H9 (cell line): ENCODE data around the gene CTAGE8. TPM values are rescaled to one million over a fixed set of nuclear protein-coding genes. Genes with fewer than 3 reads are reported as not detected.
"Not testable (repeated sequence)": the region's sequence is repeated elsewhere in the genome, so short reads cannot be mapped to it uniquely, and the experiment has no call there.

Experiments used
- DNase-seq: peaks from one replicate; pipeline ENCODE4 v3.0.0-alpha.2; 2017
- H2AFZ ChIP-seq: one replicate; pipeline ENCODE4 v1.6.1; 2013; ENCODE audit warnings: mild to moderate bottlenecking, low read length, control low read depth, moderate library complexity
- H2AK5ac ChIP-seq: 2 replicates; pipeline ENCODE4 v1.6.1; 2013; ENCODE audit warnings: low read length, control low read depth, mixed read lengths; ENCODE audit not compliant: insufficient read length
- H2BK120ac ChIP-seq: one replicate; pipeline ENCODE4 v1.6.1; 2013; ENCODE audit warnings: low read depth, mild to moderate bottlenecking, low read length, control low read depth, inconsistent platforms; ENCODE audit not compliant: poor library complexity, severe bottlenecking
- H2BK12ac ChIP-seq: 2 replicates; pipeline ENCODE4 v1.6.1; 2013; ENCODE audit warnings: low read length, control low read depth, mixed read lengths, low read depth; ENCODE audit not compliant: insufficient read length
- H2BK15ac ChIP-seq: 2 replicates; pipeline ENCODE4 v1.6.1; 2013; ENCODE audit warnings: low read depth, low read length, control low read depth
- H2BK20ac ChIP-seq: one replicate; pipeline ENCODE4 v1.6.1; 2013; ENCODE audit warnings: low read depth, mild to moderate bottlenecking, low read length, control low read depth, inconsistent platforms; ENCODE audit not compliant: poor library complexity, severe bottlenecking
- H2BK5ac ChIP-seq: 2 replicates; pipeline ENCODE4 v1.6.1; 2013; ENCODE audit warnings: low read length, control low read depth, mixed read lengths; ENCODE audit not compliant: insufficient read length
- H3K14ac ChIP-seq: 2 replicates; pipeline ENCODE4 v1.6.1; 2013; ENCODE audit warnings: low read length, control low read depth; ENCODE audit not compliant: insufficient read depth
- H3K18ac ChIP-seq: 2 replicates; pipeline ENCODE4 v1.6.1; 2013; ENCODE audit warnings: low read depth, mild to moderate bottlenecking, mixed read lengths, low read length, control low read depth; ENCODE audit not compliant: insufficient read length
- H3K23ac ChIP-seq: 2 replicates; pipeline ENCODE4 v1.6.1; 2013; ENCODE audit warnings: low read length, control low read depth, mixed read lengths, low read depth; ENCODE audit not compliant: insufficient read length
- H3K23me2 ChIP-seq: 2 replicates; pipeline ENCODE4 v1.6.1; 2013; ENCODE audit warnings: low read depth, mild to moderate bottlenecking, mixed read lengths, low read length, control low read depth; ENCODE audit not compliant: insufficient read length, poor library complexity, severe bottlenecking
- H3K27ac ChIP-seq: 2 replicates; pipeline ENCODE4 v1.5.1; 2013; ENCODE audit warnings: low read length, control low read depth, mixed read lengths, low read depth; ENCODE audit not compliant: insufficient read length
- H3K27me3 ChIP-seq: 2 replicates; pipeline ENCODE4 v1.6.1; 2013; ENCODE audit warnings: low read length, control low read depth, inconsistent platforms; ENCODE audit not compliant: insufficient read depth
- H3K4ac ChIP-seq: 2 replicates; pipeline ENCODE4 v1.6.1; 2013; ENCODE audit warnings: low read depth, mild to moderate bottlenecking, control low read depth, inconsistent platforms, low read length, moderate library complexity
- H3K4me1 ChIP-seq: 2 replicates; pipeline ENCODE4 v1.6.1; 2013; ENCODE audit warnings: low read length, control low read depth, inconsistent platforms; ENCODE audit not compliant: insufficient read depth
- H3K4me2 ChIP-seq: 2 replicates; pipeline ENCODE4 v1.6.1; 2013; ENCODE audit warnings: low read length, control low read depth, mixed read lengths; ENCODE audit not compliant: insufficient read length, insufficient read depth
- H3K56ac ChIP-seq: 2 replicates; pipeline ENCODE4 v1.6.1; 2013; ENCODE audit warnings: low read depth, mild to moderate bottlenecking, mixed read lengths, low read length, control low read depth; ENCODE audit not compliant: insufficient read length
- H3K79me1 ChIP-seq: 2 replicates; pipeline ENCODE4 v1.6.1; 2013; ENCODE audit warnings: low read depth, mild to moderate bottlenecking, moderate library complexity, low read length, control low read depth, inconsistent platforms; ENCODE audit not compliant: insufficient read depth, poor library complexity, severe bottlenecking
- H3K79me2 ChIP-seq: 2 replicates; pipeline ENCODE4 v1.6.1; 2013; ENCODE audit warnings: low read length, control low read depth, inconsistent platforms; ENCODE audit not compliant: insufficient read depth
- H3K9ac ChIP-seq: 2 replicates; pipeline ENCODE4 v1.6.1; 2013; ENCODE audit warnings: low read length, control low read depth, mixed read lengths; ENCODE audit not compliant: insufficient read length; ENCODE audit errors: extremely low read depth
- H3K9me3 ChIP-seq: one replicate; pipeline ENCODE4 v1.6.1; 2013; ENCODE audit warnings: low read depth, low read length, inconsistent platforms; ENCODE audit not compliant: control insufficient read depth
- H3T11ph ChIP-seq: one replicate; pipeline ENCODE4 v1.6.1; 2013; ENCODE audit warnings: mild to moderate bottlenecking, low read length, control low read depth, inconsistent platforms
- H4K20me1 ChIP-seq: one replicate; pipeline ENCODE4 v1.6.1; 2013; ENCODE audit not compliant: control insufficient read depth, insufficient read length, insufficient read depth
- H4K5ac ChIP-seq: 2 replicates; pipeline ENCODE4 v1.6.1; 2013; ENCODE audit warnings: low read depth, mild to moderate bottlenecking, mixed read lengths, low read length, control low read depth; ENCODE audit not compliant: insufficient read length
- H4K8ac ChIP-seq: replicated peaks from 2 replicates; pipeline ENCODE4 v1.6.1; 2013; ENCODE audit warnings: low read length, control low read depth, mixed read lengths, low read depth; ENCODE audit not compliant: insufficient read length
- H4K91ac ChIP-seq: 2 replicates; pipeline ENCODE4 v1.6.1; 2013; ENCODE audit warnings: low read depth, mild to moderate bottlenecking, moderate library complexity, mixed read lengths, low read length, control low read depth; ENCODE audit not compliant: insufficient read length
- H3K27ac Mint-ChIP-seq, 3 experiments: 2 replicates in 2 of 3; 3 replicates in 1 of 3; pipeline ENCODE4 v1.8.0; 2020 to 2021; ENCODE audit warnings: mixed read lengths in 3 of 3, mild to moderate bottlenecking in 1 of 3, moderate library complexity in 1 of 3
- H3K27me3 Mint-ChIP-seq: 2 replicates; pipeline ENCODE4 v1.8.0; 2021; ENCODE audit warnings: low read depth, mild to moderate bottlenecking, moderate library complexity, mixed read lengths
- H3K36me3 Mint-ChIP-seq, 3 experiments: 2 replicates in 2 of 3; 3 replicates in 1 of 3; pipeline ENCODE4 v1.8.0; 2020 to 2021; ENCODE audit warnings: low read depth in 3 of 3, mixed read lengths in 3 of 3; ENCODE audit not compliant: insufficient read depth in 1 of 3
- H3K4me1 Mint-ChIP-seq, 2 experiments: 2 replicates each; pipeline ENCODE4 v1.8.0; 2020; ENCODE audit warnings: mixed read lengths in 2 of 2
- H3K4me3 Mint-ChIP-seq, 2 experiments: 2 replicates in 1 of 2; 3 replicates in 1 of 2; pipeline ENCODE4 v1.8.0; 2020 to 2021; ENCODE audit warnings: mild to moderate bottlenecking in 2 of 2, mixed read lengths in 2 of 2, moderate library complexity in 1 of 2
- H3K9me3 Mint-ChIP-seq, 2 experiments: 2 replicates in 1 of 2; 3 replicates in 1 of 2; pipeline ENCODE4 v1.8.0; 2020; ENCODE audit warnings: mild to moderate bottlenecking in 2 of 2, mixed read lengths in 2 of 2, moderate library complexity in 1 of 2
- WGBS: extraction: QIAGEN DNeasy Blood & Tissue Kit; methylation state at CpG from one replicate; pipeline ENCODE4 v1.1.7; 2013; ENCODE audit warnings: missing lambda C conversion rate, low lambda C conversion rate, mixed read lengths; ENCODE audit not compliant: insufficient read length; ENCODE audit errors: extremely low coverage; 5-methylcytosine and 5-hydroxymethylcytosine counted together
- long read RNA-seq: library from polyadenylated mRNA; unstranded; transcript quantifications from one replicate; pipeline ENCODE4 v2.0.0, GENCODE V29; 2020
- total RNA-seq: library from RNA; stranded (reverse); gene quantifications from 2 replicates; pipeline ENCODE4 v1.2.1, GENCODE V29; 2021

The CTAGE8 gene
- 4.9 and 5.1 TPM in 2 replicates for total RNA-seq
- long read RNA-seq, partial matches to known transcripts, result 0 of 2 reads
- long read RNA-seq, other reads (novel, unspliced or antisense), result 0 of 2 reads

- H3K9me3 Mint-ChIP-seq, H4K20me1 ChIP-seq, H3K9me3 ChIP-seq, H3K27ac Mint-ChIP-seq, H2BK120ac ChIP-seq, H3K18ac ChIP-seq, H3K14ac ChIP-seq, H3K4me1 ChIP-seq, H3K79me1 ChIP-seq, H2BK15ac ChIP-seq, H2BK5ac ChIP-seq, H3K4me2 ChIP-seq, H2BK12ac ChIP-seq, H4K5ac ChIP-seq, H3K23me2 ChIP-seq, H3K27me3 ChIP-seq, H2BK20ac ChIP-seq, H2AK5ac ChIP-seq, H3K4me1 Mint-ChIP-seq, H3K4me3 Mint-ChIP-seq, H3T11ph ChIP-seq, H4K8ac ChIP-seq, H4K91ac ChIP-seq, H3K27me3 Mint-ChIP-seq, H3K4ac ChIP-seq, H3K36me3 Mint-ChIP-seq, DNase-seq, H3K56ac ChIP-seq, H3K23ac ChIP-seq, H2AFZ ChIP-seq, H3K9ac ChIP-seq, H3K27ac ChIP-seq, H3K79me2 ChIP-seq: not testable (repeated sequence)
- WGBS, result no CpG with 5 or more reads among the region's 19 CpGs
Measured at GRCh38 chr7:144269188-144269587, at the start of gene CTAGE8. Gene CTAGE8, minus strand, starts transcription at chr7:144269288. Its CDS starts 38 bp downstream, at chr7:144269250.

DNA sequence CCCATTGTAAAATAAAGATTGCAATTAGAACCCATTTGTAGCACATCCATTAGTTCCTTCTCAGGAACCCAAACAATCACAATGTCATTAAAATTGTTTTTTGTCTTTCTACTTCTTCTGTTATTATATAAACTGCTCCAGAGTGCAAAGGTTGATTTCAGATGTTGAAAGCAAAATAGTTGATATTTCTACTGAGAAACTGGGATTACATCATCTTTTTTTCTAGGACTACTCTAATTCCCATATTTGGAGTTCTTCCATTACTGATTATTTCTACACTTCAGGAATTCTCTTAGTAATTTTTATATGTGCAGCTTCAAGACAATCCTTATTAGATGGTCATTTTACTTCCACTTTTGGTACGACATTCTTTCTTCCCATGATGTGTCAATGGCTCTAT lies 48.4 kb upstream of the CTAGE8 start:
- H3K23ac ChIP-seq, H3K79me1 ChIP-seq, H3K4me1 ChIP-seq, H3K79me2 ChIP-seq, H4K5ac ChIP-seq, H3K27me3 Mint-ChIP-seq, H2BK15ac ChIP-seq, H4K91ac ChIP-seq, H3K23me2 ChIP-seq, H3K27me3 ChIP-seq, H2BK5ac ChIP-seq, H2BK12ac ChIP-seq, DNase-seq, H2AK5ac ChIP-seq, H3K56ac ChIP-seq, H3K4ac ChIP-seq, H2BK20ac ChIP-seq, H3K36me3 Mint-ChIP-seq, H2BK120ac ChIP-seq, H3K9me3 Mint-ChIP-seq, H3K27ac Mint-ChIP-seq, H3K4me1 Mint-ChIP-seq, H2AFZ ChIP-seq, H3K9ac ChIP-seq, H3T11ph ChIP-seq, H4K8ac ChIP-seq, H3K27ac ChIP-seq, H3K4me3 Mint-ChIP-seq, H3K4me2 ChIP-seq, H3K14ac ChIP-seq, H4K20me1 ChIP-seq, H3K9me3 ChIP-seq, H3K18ac ChIP-seq: not testable (repeated sequence)
- WGBS, result no CpG with 5 or more reads among the region's 1 CpG
